K562 (cell line): ENCODE data around the gene RIOK3. TPM values are rescaled to one million over a fixed set of nuclear protein-coding genes. Genes with fewer than 3 reads are reported as not detected.
A peak's percentile ranks its signal among the peaks of the same experiment; 100 is the strongest.

Experiments used
- ARID2 ChIP-seq: fragments of 450-650 bp; IDR thresholded peaks from 2 replicates; pipeline ENCODE4 v1.6.1; 2017; ENCODE audit warnings: antibody characterized with exemption, mild to moderate bottlenecking
- CBFA2T2 ChIP-seq: fragments of 450-650 bp; conservative IDR thresholded peaks from 2 replicates; pipeline ENCODE4 v1.6.1; 2017; ENCODE audit warnings: mild to moderate bottlenecking
- GTF3C2 ChIP-seq: IDR thresholded peaks from 3 replicates; pipeline ENCODE4 v1.6.1; 2011; ENCODE audit warnings: borderline replicate concordance, mild to moderate bottlenecking, moderate library complexity; ENCODE audit not compliant: insufficient read length; ENCODE audit errors: extremely low read depth
- NCOA1 ChIP-seq: fragments of 450-650 bp; IDR thresholded peaks from 2 replicates; pipeline ENCODE4 v1.6.1; 2016; ENCODE audit warnings: low read depth
- YY1 ChIP-seq, 3 experiments: IDR thresholded peaks; 2 replicates each; pipeline ENCODE4 v1.6.1; 2011; ENCODE audit warnings: low read length in 2 of 3, mild to moderate bottlenecking in 2 of 3, moderate library complexity in 2 of 3, borderline replicate concordance in 1 of 3, control low read depth in 1 of 3, low read depth in 1 of 3; ENCODE audit not compliant: insufficient read depth in 3 of 3, insufficient replicate concordance in 2 of 3, control insufficient read depth in 1 of 3, insufficient read length in 1 of 3; ENCODE audit errors: extremely low read depth in 1 of 3
- ZC3H4 ChIP-seq: sonication (generic); formaldehyde crosslinking; IDR thresholded peaks from 2 replicates; pipeline ENCODE4 v1.9.0; 2021; ENCODE audit warnings: missing genetic modification reagents, borderline replicate concordance
- ZFP91 ChIP-seq: sonication (generic); formaldehyde crosslinking; IDR thresholded peaks from 2 replicates; pipeline ENCODE4 v1.8.0; 2022; ENCODE audit warnings: mild to moderate bottlenecking, missing genetic modification reagents
- ZNF584 ChIP-seq: fragments of 200-800 bp; sonication (Bioruptor generic); IDR thresholded peaks from 2 replicates; pipeline ENCODE4 v1.6.1; 2016; ENCODE audit warnings: low read depth, mild to moderate bottlenecking, missing genetic modification characterization, missing compliant biosample characterization
- polyA plus RNA-seq, 8 experiments: library from polyadenylated mRNA; depleted of rRNA in 4 of 8; stranded (reverse) in 5 of 8; unstranded in 3 of 8; fragments of >200 nt; fragmentation: Nextera tagmentation in 2 of 8; fragmentation: Illumina TruSeq in 1 of 8; extraction: Ambion mirVana in 2 of 8; extraction: Trizol in 1 of 8; gene quantifications; 2 replicates each; pipeline versions ENCODE4 v1.2.1 to v1.2.3, GENCODE V29; 2011 to 2014; ENCODE audit warnings: inconsistent platforms in 1 of 8, missing spikeins in 1 of 8
- total RNA-seq, 7 experiments: library from RNA; depleted of rRNA in 6 of 7; stranded (reverse); fragments of >200 nt in 6 of 7; fragmentation: Illumina TruSeq in 2 of 7; extraction: Trizol in 2 of 7; gene quantifications; 2 replicates each; pipeline versions ENCODE4 v1.2.1 to v1.2.3, GENCODE V29; 2011 to 2021; ENCODE audit warnings: low replicate concordance in 1 of 7
- TF ChIP-seq, protein P1 (sequence below), 3 experiments: fragments of 200-800 bp in 1 of 3; sonication (Bioruptor generic) in 1 of 3; sonication (generic) in 1 of 3; formaldehyde crosslinking in 1 of 3; IDR thresholded peaks; 2 replicates each; pipeline versions ENCODE4 v1.6.1 to v1.8.0; 2016 to 2022; ENCODE audit warnings: mild to moderate bottlenecking in 2 of 3, missing compliant biosample characterization in 2 of 3, missing genetic modification characterization in 2 of 3, missing genetic modification reagents in 1 of 3
- TF ChIP-seq, protein P2 (sequence below): fragments of 250-450 bp; sonication (Bioruptor Pico); IDR thresholded peaks from 2 replicates; pipeline ENCODE4 v1.5.0; 2022; ENCODE audit warnings: mild to moderate bottlenecking
- TF ChIP-seq, protein P3 (sequence below): fragments of 450-650 bp; IDR thresholded peaks from 2 replicates; pipeline ENCODE4 v1.6.1; 2014; ENCODE audit warnings: low read depth, mild to moderate bottlenecking, moderate library complexity, borderline replicate concordance
- TF ChIP-seq, protein P4 (sequence below): IDR thresholded peaks from 3 replicates; pipeline ENCODE4 v1.6.1; 2011; ENCODE audit warnings: borderline replicate concordance, mild to moderate bottlenecking; ENCODE audit not compliant: insufficient read length, insufficient read depth

RIOK3 gene
- total and polyA plus RNA-seq, 9 of the 15 experiments (the other 6 are each of a cell fraction or from before 2014, with no cell fraction given) = 21.4 to 89.5 (median 62.9) TPM

DNA sequence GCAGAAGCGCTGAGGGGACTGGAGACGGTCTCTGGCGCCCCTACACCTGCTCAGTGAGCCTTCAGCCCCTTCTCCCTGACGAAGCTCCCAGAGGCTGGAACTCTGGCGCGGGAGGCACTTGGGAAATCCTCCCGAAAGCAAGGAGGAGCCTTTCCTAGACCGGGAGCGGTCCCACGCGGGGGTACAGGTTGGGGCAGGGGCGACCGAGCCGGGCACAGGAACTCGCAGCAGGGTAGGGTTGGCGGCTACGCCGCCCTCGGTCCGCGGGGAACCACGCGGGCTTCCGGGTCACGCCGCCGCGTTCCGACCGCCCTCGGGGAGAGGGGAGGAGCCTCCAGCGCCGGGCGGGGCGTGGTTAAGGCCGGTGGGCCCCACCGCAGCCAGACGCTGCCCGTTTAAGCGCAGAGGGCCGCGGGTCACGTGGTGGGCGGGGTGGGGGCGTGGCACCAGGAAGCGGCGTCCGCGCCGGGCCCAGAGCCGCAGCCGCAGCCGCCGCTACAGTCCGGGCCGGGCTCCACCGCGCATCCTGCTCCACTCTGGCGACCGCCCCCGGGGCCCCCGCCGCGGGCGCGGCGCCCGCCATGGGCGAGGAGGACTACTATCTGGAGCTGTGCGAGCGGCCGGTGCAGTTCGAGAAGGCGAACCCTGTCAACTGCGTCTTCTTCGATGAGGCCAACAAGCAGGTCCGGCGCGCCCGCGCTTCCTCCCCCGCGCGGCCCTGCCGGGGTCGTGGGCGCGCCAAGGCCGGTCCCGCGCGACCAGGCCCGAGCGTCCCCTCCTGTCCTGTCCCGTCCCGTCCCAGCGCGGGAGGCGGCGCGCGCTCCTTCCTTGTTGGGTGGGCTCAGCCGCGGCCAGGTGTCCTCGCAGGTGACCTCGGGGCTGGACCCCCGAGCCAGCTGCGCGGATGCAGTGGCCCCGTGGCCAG is 50.2 kb downstream of the RIOK3 start, which contains the start of gene RMC1 (continued):
- TF ChIP-seq GTF3C2 (no peak), ZFP91 (no peak), ARID2 (no peak), YY1 (IDR thresholded peaks at IDR 0.05; ENCODE audit: borderline replicate concordance in 1 of 3, control insufficient read depth in 1 of 3, extremely low read depth in 1 of 3, insufficient read depth in 3 of 3, insufficient read length in 1 of 3, insufficient replicate concordance in 2 of 3, low read depth in 1 of 3, low read length in 2 of 3) (peak in 1 of 3 experiments; percentile 32), ZC3H4 (CRISPR knock-in tag) (no peak), CBFA2T2 (peak; percentile 66), NCOA1 (0 out of 2 replicates have a peak, but pooled peaks have one; percentile 45), ZNF584 (CRISPR knock-in tag) (no peak)
- TF ChIP-seq, protein P1, sequence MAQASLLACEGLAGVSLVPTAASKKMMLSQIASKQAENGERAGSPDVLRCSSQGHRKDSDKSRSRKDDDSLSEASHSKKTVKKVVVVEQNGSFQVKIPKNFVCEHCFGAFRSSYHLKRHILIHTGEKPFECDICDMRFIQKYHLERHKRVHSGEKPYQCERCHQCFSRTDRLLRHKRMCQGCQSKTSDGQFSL (CRISPR knock-in tag; IDR thresholded peaks at IDR 0.05) = 0 out of 2 replicates have a peak, but pooled peaks have one; percentile 8
- TF ChIP-seq, protein P1 (tag; IDR thresholded peaks at IDR 0.05) = no peak
- TF ChIP-seq, protein P2, sequence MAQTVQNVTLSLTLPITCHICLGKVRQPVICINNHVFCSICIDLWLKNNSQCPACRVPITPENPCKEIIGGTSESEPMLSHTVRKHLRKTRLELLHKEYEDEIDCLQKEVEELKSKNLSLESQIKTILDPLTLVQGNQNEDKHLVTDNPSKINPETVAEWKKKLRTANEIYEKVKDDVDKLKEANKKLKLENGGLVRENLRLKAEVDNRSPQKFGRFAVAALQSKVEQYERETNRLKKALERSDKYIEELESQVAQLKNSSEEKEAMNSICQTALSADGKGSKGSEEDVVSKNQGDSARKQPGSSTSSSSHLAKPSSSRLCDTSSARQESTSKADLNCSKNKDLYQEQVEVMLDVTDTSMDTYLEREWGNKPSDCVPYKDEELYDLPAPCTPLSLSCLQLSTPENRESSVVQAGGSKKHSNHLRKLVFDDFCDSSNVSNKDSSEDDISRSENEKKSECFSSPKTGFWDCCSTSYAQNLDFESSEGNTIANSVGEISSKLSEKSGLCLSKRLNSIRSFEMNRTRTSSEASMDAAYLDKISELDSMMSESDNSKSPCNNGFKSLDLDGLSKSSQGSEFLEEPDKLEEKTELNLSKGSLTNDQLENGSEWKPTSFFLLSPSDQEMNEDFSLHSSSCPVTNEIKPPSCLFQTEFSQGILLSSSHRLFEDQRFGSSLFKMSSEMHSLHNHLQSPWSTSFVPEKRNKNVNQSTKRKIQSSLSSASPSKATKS (CRISPR knock-in tag) = 0 out of 2 replicates have a peak, but pooled peaks have one; percentile 31
- TF ChIP-seq, protein P3, sequence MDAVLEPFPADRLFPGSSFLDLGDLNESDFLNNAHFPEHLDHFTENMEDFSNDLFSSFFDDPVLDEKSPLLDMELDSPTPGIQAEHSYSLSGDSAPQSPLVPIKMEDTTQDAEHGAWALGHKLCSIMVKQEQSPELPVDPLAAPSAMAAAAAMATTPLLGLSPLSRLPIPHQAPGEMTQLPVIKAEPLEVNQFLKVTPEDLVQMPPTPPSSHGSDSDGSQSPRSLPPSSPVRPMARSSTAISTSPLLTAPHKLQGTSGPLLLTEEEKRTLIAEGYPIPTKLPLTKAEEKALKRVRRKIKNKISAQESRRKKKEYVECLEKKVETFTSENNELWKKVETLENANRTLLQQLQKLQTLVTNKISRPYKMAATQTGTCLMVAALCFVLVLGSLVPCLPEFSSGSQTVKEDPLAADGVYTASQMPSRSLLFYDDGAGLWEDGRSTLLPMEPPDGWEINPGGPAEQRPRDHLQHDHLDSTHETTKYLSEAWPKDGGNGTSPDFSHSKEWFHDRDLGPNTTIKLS = peak; percentile 44
- TF ChIP-seq, protein P4, sequence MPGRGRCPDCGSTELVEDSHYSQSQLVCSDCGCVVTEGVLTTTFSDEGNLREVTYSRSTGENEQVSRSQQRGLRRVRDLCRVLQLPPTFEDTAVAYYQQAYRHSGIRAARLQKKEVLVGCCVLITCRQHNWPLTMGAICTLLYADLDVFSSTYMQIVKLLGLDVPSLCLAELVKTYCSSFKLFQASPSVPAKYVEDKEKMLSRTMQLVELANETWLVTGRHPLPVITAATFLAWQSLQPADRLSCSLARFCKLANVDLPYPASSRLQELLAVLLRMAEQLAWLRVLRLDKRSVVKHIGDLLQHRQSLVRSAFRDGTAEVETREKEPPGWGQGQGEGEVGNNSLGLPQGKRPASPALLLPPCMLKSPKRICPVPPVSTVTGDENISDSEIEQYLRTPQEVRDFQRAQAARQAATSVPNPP = no peak
